SH-SY5Y (cell line): ENCODE measurements around the gene CFAP20DC.

Experiments used
- GATA2 ChIP-seq: IDR thresholded peaks from 2 replicates; pipeline ENCODE4 v1.6.1; 2011; ENCODE audit warnings: mild to moderate bottlenecking, low read depth, low read length
- GATA3 ChIP-seq: IDR thresholded peaks from 2 replicates; pipeline ENCODE4 v1.6.1; 2011; ENCODE audit warnings: low read depth, mild to moderate bottlenecking, low read length, moderate library complexity

GRCh38 chr3:58720526-58720925, 329.3 kb downstream of the CFAP20DC start:
- no peak for TF ChIP-seq GATA3
- TF ChIP-seq GATA2: no peak
